ENCODE measurements around the gene MPRIP.

- TF ChIP-seq CTCF (IDR thresholded peaks at IDR 0.05): no peak
- no peak for TF ChIP-seq EP300 (IDR thresholded peaks at IDR 0.05)
- TF ChIP-seq POLR2AphosphoS5 (IDR thresholded peaks at IDR 0.05): no peak
- no peak for TF ChIP-seq POLR2A (IDR thresholded peaks at IDR 0.05)
Measured at GRCh38 chr17:17043461-17044271, 1.4 kb downstream of the MPRIP start.
